CD14-positive monocyte (primary cell): ENCODE measurements around the gene TTC28. TPM values are rescaled to one million over a fixed set of nuclear protein-coding genes. Genes with fewer than 3 reads are reported as not detected.

ENCODE experiments used
- DNase-seq, 3 donors: peaks; one replicate each; pipeline ENCODE4 v3.0.0-alpha.2; 2011 to 2022
- H2AFZ ChIP-seq: 2 replicates; pipeline ENCODE4 v1.6.0; 2012; ENCODE audit warnings: mild to moderate bottlenecking, low read depth, low read length, inconsistent platforms; ENCODE audit not compliant: insufficient read depth, poor library complexity, severe bottlenecking
- H3K27ac ChIP-seq, 2 donors: 1 replicate in 1 of 2; 2 replicates in 1 of 2; pipeline ENCODE4 v1.5.1; 2012 to 2013; ENCODE audit warnings: low read length in 2 of 2, control low read depth in 1 of 2, inconsistent platforms in 1 of 2, low read depth in 1 of 2, mild to moderate bottlenecking in 1 of 2
- H3K27me3 ChIP-seq, 2 donors: one replicate each; pipeline versions ENCODE4 v1.6.0 to v1.6.1; 2011 to 2013; ENCODE audit warnings: low read length in 2 of 2; ENCODE audit not compliant: control insufficient read depth in 2 of 2, insufficient read depth in 2 of 2
- H3K36me3 ChIP-seq, 2 donors: replicated peaks in 1 of 2; 1 replicate in 1 of 2; 2 replicates in 1 of 2; pipeline versions ENCODE4 v1.5.1 to v1.6.1; 2012 to 2013; ENCODE audit warnings: low read length in 2 of 2, control low read depth in 1 of 2, inconsistent platforms in 1 of 2, mild to moderate bottlenecking in 1 of 2; ENCODE audit not compliant: insufficient read depth in 2 of 2, control insufficient read depth in 1 of 2
- H3K4me1 ChIP-seq, 2 donors: 1 replicate in 1 of 2; 2 replicates in 1 of 2; pipeline versions ENCODE4 v1.5.1 to v1.6.1; 2012 to 2013; ENCODE audit warnings: low read length in 2 of 2, control low read depth in 1 of 2, inconsistent platforms in 1 of 2, mild to moderate bottlenecking in 1 of 2, moderate library complexity in 1 of 2; ENCODE audit not compliant: insufficient read depth in 2 of 2, control insufficient read depth in 1 of 2
- H3K4me2 ChIP-seq: replicated peaks from 2 replicates; pipeline ENCODE3; 2012; ENCODE audit warnings: low read length, moderate library complexity, mild to moderate bottlenecking; ENCODE audit not compliant: poor library complexity, severe bottlenecking; ENCODE audit errors: extremely low read depth
- H3K4me3 ChIP-seq, 3 experiments: fragments of 200-600 bp in 1 of 3; sonication (generic) in 1 of 3; replicated peaks in 1 of 3; 1 replicate in 2 of 3; 2 replicates in 1 of 3; pipeline ENCODE4 v1.5.1; 2011 to 2013; ENCODE audit warnings: low read length in 3 of 3, mild to moderate bottlenecking in 3 of 3, control low read depth in 2 of 3, low read depth in 2 of 3, inconsistent platforms in 1 of 3, moderate library complexity in 1 of 3
- H3K79me2 ChIP-seq: 2 replicates; pipeline ENCODE4 v1.6.0; 2012; ENCODE audit warnings: mild to moderate bottlenecking, control low read depth, inconsistent platforms, low read length, moderate library complexity; ENCODE audit not compliant: insufficient read depth
- H3K9ac ChIP-seq: 2 replicates; pipeline ENCODE4 v1.6.0; 2017; ENCODE audit warnings: low read length, mild to moderate bottlenecking; ENCODE audit not compliant: insufficient read depth, poor library complexity, severe bottlenecking
- H3K9me3 ChIP-seq, 2 donors: replicated peaks in 1 of 2; 1 replicate in 1 of 2; 2 replicates in 1 of 2; pipeline versions ENCODE4 v1.5.1 to v1.6.1; 2012 to 2013; ENCODE audit warnings: low read length in 2 of 2, control low read depth in 1 of 2; ENCODE audit not compliant: control insufficient read depth in 1 of 2, insufficient read depth in 1 of 2
- H4K20me1 ChIP-seq: 2 replicates; pipeline ENCODE4 v1.6.0; 2012; ENCODE audit warnings: mild to moderate bottlenecking, low read length, control low read depth, moderate library complexity; ENCODE audit not compliant: insufficient read depth
- H3K27ac Mint-ChIP-seq, 7 donors: one replicate each; pipeline ENCODE4 v1.8.0; 2020; ENCODE audit warnings: mild to moderate bottlenecking in 7 of 7, mixed read lengths in 7 of 7, moderate library complexity in 6 of 7, inconsistent platforms in 2 of 7
- H3K27me3 Mint-ChIP-seq, 3 donors: one replicate each; pipeline ENCODE4 v1.8.0; 2021 to 2022; ENCODE audit warnings: low read depth in 3 of 3, mild to moderate bottlenecking in 3 of 3, mixed read lengths in 3 of 3, moderate library complexity in 3 of 3, inconsistent platforms in 1 of 3
- H3K36me3 Mint-ChIP-seq, 2 donors: one replicate each; pipeline ENCODE4 v1.8.0; 2020; ENCODE audit warnings: mixed read lengths in 2 of 2, inconsistent platforms in 1 of 2, mild to moderate bottlenecking in 1 of 2
- H3K4me1 Mint-ChIP-seq: one replicate; pipeline ENCODE4 v1.8.0; 2020; ENCODE audit warnings: mild to moderate bottlenecking, mixed read lengths
- H3K4me3 Mint-ChIP-seq, 2 donors: one replicate each; pipeline ENCODE4 v1.8.0; 2020; ENCODE audit warnings: mild to moderate bottlenecking in 2 of 2, mixed read lengths in 2 of 2, moderate library complexity in 1 of 2
- H3K9me3 Mint-ChIP-seq, 7 donors: one replicate each; pipeline ENCODE4 v1.8.0; 2020 to 2022; ENCODE audit warnings: mixed read lengths in 7 of 7, mild to moderate bottlenecking in 6 of 7, moderate library complexity in 6 of 7, inconsistent platforms in 2 of 7
- CTCF ChIP-seq: fragments of 200-600 bp; IDR thresholded peaks from one replicate; pipeline ENCODE4 v1.8.0; 2022; ENCODE audit warnings: antibody characterized with exemption, mild to moderate bottlenecking
- WGBS: methylation state at CpG from one replicate; pipeline ENCODE4 v1.1.5; 2013; ENCODE audit warnings: missing lambda C conversion rate; ENCODE audit not compliant: insufficient coverage; 5-methylcytosine and 5-hydroxymethylcytosine counted together
- intact Hi-C, 2 donors: fragments of 100-400 bp; cut with micrococcal nuclease; formaldehyde crosslinking; loops; one replicate each; pipeline versions ENCODE4 v1.15.0 to v1.15.1; 2023
- polyA plus RNA-seq, 3 donors: library from polyadenylated mRNA; depleted of rRNA in 1 of 3; unstranded in 2 of 3; stranded (reverse) in 1 of 3; fragments of 300-500 nt in 2 of 3; fragments of >200 nt in 1 of 3; fragmentation: Illumina TruSeq in 2 of 3; gene quantifications; 1 replicate in 2 of 3; 2 replicates in 1 of 3; pipeline ENCODE4 v1.2.3, GENCODE V29; 2012 to 2021

The TTC28 gene
- polyA plus RNA-seq, 3 donors, result 0.24 to 0.61 TPM; not detected in 1

DNA sequence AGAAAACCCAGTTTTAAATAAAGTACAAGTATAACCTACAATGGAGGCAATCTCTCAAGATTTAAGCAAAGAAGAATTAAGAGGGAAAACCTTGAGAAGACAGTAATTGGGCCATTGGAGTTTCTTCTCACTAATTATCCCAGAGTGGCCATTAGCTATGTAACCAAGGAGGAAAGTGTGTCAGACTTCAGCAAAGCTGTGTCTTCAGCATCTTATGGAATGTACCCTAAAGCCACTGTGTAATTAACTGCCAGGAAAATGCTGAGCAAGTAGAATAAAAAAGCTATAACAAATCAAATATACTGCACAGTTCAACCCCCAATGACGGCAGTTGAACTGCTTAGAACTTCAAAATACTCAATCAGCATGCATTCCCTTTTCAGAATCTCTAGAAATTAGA is 261.6 kb downstream of the TTC28 start:
- Histone ChIP-seq H3K36me3 (no peaks in the 10 kb centered on the region), H3K4me2 (no peak overlapping the region), H3K9ac (no peak overlapping the region), H3K79me2 (no peaks in the 10 kb centered on the region), H3K9me3 (no peaks in the 10 kb centered on the region), H3K27ac (no peak overlapping the region), H2AFZ (no peak overlapping the region), H4K20me1 (no peaks in the 10 kb centered on the region), H3K4me3 (no peak overlapping the region), H3K4me1 (no peaks in the 10 kb centered on the region), H3K27me3 (no peaks in the 10 kb centered on the region)
- peaks cover 0 to 2% (median 0%) of the 10 kb centered on the region in 3 donors for H3K27me3 Mint-ChIP-seq
- H3K4me1 Mint-ChIP-seq, result no peaks in the 10 kb centered on the region
- TF ChIP-seq CTCF, result no peak
- H3K4me3 Mint-ChIP-seq, result no peak overlapping the region
- DNase-seq, result no peak
- no peak overlapping the region for H3K27ac Mint-ChIP-seq
- intact Hi-C loops, result no loop called here
- no peaks in the 10 kb centered on the region for H3K36me3 Mint-ChIP-seq
- no CpG with 5 or more reads among the region's 1 CpG for WGBS
- peaks cover 0 to 1% (median 0%) of the 10 kb centered on the region in 7 donors for H3K9me3 Mint-ChIP-seq

DNA sequence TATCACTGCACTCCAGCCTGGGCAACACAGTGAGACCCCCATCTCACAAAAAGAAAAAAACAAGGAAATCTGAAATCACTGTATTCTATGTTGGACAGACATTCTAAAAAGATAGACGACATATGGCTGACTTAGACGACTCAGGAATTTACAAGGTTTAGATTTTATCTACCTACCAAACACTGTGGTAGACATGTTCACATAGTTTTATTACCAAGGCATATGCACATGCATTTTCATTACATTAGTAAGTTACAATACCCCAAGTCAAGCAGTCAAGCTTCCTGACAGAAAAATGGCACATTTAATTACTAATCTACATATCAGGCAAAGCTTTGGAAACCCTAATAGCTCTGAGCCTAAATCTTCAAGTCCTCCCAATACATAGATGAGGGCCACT is 262.2 kb downstream of the TTC28 start:
- H3K4me2 ChIP-seq, result no peak overlapping the region
- H3K79me2 ChIP-seq, result no peaks in the 10 kb centered on the region
- no peaks in the 10 kb centered on the region for H3K36me3 ChIP-seq
- no peaks in the 10 kb centered on the region for H3K27me3 ChIP-seq
- H3K4me1 ChIP-seq, result no peaks in the 10 kb centered on the region
- H2AFZ ChIP-seq, result no peak overlapping the region
- no CpG with 5 or more reads among the region's 2 CpGs for WGBS
- H3K9me3 Mint-ChIP-seq, result peaks cover 0 to 2% (median 0%) of the 10 kb centered on the region in 7 donors
- no peak overlapping the region for H3K4me3 Mint-ChIP-seq
- H3K4me3 ChIP-seq, result no peak overlapping the region
- no peaks in the 10 kb centered on the region for H3K36me3 Mint-ChIP-seq
- no peak overlapping the region for H3K9ac ChIP-seq
- no peaks in the 10 kb centered on the region for H3K9me3 ChIP-seq
- no peaks in the 10 kb centered on the region for H3K4me1 Mint-ChIP-seq
- DNase-seq, result no peak
- no peaks in the 10 kb centered on the region for H4K20me1 ChIP-seq
- intact Hi-C loops, result no loop called here
- H3K27ac ChIP-seq, result no peak overlapping the region
- no peak for TF ChIP-seq CTCF
- no peaks in the 10 kb centered on the region for H3K27me3 Mint-ChIP-seq
- no peak overlapping the region for H3K27ac Mint-ChIP-seq
